GM19099 (cell line): ENCODE results near the gene PARD3.
A peak's percentile ranks its signal among the peaks of the same experiment; 100 is the strongest.

Experiments used
- POLR2A ChIP-seq: IDR thresholded peaks from 3 replicates; pipeline ENCODE4 v1.6.1; 2011; ENCODE audit warnings: low read depth; ENCODE audit not compliant: insufficient read length; ENCODE audit errors: extremely low read depth

PARD3 gene

DNA sequence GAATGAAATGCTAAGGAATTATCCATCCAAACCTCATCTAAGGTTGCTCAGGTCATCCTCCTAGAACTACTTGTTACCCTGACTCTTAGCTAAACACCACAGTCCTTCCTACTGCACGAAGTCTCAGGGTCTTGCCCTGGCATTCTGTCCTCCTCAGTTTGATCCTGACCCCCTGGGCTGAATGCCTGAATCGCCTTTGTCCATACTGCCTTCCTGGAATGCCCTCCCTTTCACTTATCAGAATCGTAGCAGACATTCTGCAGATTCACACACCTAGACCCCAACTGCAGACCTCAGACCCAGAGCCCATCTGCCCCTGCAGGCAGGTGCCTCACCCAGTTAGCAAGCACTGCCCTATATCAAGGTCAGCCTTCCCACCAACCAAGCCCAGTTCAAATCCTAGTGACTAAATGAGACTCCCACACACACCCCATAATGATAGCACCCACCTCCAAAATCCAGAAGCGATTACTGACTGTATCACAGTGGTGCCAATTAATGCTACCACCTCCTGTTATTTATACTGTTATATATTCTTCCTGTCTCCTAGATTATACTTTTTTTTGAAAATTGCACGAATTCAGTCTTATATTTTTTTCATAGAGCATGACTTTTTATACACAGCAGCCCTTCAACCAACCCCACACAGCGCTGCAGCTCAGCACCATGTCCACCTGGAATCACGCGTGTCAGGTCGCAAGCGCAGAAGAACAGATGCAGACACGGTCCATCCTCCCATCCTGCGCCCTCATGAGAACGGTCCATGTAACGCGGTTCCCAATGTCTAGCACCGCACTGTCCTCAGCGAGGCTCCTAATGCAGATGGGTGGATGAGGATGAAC, 3.7 kb downstream of the PARD3 start:
- TF ChIP-seq POLR2A = no peak

DNA sequence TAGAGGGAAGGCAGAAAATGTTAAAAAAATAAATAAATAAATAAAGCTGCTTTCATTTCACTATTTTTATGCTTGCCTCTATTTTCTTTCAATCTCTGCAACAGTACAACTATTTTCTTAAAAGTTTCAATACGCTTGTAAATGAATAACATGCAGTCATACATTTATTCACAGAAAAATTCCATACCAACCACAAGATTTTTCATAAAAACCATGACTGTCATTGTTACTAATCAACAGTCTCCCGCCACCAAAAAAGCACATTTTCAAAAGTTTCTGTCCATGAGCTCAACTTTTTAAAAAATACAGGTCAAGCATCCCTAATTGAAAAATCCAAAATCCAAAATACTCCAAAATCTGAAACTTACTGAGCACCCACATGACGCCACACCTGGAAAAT, 5.3 kb downstream of the PARD3 start:
- no peak for TF ChIP-seq POLR2A

DNA sequence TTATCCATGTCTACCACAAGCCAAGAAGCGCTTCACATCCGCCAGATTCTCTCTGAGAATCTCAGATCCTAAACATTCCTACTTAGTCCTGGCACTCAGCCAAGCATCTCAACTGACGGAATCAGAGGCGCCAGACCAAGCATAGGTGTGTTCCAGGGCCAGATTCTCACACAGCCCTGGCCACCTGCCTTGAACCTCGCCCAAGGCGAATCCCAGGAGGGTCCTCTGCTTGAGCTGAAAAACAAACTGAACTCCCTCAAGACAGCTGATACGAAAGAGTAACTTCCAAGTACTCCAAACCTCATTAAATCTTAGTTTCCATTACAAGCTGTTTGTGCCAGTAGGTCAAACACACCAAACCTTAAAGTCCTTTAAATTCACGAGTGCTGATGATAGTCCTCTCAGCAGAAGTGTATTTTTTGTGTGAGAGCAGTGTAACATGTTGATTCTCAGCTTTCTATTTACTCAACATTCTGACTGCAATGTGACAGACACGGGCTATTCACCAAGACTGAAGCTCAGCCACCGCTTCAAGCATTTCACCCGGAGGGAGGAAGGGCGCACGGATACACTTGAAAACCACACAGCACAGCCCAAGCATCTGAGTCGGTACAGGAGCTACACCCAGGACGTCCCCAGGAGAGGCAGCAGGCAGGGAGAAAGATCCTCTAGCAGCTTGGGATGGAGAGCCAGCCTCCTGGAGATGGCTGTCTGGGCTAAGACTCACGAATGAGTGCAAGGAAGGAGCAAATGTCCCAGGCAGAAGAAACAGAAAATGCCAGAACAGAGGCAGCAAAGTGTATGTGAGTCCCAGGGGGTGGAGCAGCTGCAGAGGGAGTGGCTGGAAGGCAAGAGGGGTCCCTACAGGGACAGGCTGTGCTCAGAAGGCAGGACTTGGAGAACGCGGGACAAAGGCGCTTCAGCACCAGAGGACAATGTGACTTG, 6.0 kb downstream of the PARD3 start:
- peak; percentile 51 for TF ChIP-seq POLR2A

DNA sequence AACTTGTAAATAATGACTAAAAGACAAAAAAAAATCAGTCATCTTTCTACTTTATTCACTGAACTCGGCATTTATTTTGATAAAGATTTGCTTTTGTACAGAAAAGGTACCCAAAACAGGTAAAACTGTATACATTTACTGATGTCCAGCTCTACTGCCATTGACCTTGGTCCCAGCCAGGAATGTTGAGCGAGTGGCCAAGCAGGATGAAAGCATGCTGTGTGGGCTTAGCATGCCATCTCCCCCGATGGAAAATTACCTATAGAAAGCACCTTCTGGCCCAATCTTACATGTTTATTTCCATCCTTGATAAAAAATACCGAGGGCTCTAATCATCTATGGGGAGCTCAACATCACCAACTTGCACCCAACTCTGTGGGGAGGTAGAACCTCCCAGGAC, 6.8 kb downstream of the PARD3 start:
- TF ChIP-seq POLR2A = no peak

DNA sequence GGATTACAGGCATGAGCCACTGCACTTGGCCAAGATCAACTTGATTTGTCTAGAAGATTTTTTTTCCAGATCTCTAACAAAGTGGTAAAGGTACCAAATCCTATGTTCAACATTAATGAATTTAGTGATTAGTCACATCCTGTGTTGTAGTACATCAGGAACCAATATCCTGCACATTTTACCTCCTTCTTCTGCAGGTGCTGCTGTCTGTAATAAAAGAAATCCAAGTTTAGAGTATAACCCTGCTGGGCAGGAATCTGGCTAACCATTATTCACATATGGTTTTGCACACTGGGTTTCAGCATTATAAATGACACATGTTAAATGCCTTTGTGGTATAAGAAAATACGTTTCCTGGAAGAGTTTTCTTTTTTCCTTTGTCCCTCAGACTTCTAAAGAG, 10.8 kb downstream of the PARD3 start:
- no peak for TF ChIP-seq POLR2A

DNA sequence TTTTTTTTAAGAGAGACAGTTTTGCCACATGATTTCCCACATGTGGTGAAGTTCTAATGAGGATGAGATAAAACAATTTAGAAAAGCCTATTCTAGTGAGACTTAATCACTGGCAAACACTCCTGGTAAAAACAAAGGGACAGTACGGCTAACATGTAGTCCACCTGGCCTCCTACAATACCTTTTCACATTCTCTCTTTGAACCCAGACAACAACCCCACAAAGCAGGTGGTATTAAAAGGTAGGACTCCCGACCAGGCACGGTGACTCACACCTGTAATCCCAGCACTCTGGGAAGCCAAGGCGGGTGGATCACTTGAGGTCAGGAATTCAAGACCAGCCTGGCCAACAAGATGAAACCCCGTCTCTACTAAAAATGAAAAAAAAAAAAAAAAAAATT, 12.4 kb downstream of the PARD3 start:
- no peak for TF ChIP-seq POLR2A

DNA sequence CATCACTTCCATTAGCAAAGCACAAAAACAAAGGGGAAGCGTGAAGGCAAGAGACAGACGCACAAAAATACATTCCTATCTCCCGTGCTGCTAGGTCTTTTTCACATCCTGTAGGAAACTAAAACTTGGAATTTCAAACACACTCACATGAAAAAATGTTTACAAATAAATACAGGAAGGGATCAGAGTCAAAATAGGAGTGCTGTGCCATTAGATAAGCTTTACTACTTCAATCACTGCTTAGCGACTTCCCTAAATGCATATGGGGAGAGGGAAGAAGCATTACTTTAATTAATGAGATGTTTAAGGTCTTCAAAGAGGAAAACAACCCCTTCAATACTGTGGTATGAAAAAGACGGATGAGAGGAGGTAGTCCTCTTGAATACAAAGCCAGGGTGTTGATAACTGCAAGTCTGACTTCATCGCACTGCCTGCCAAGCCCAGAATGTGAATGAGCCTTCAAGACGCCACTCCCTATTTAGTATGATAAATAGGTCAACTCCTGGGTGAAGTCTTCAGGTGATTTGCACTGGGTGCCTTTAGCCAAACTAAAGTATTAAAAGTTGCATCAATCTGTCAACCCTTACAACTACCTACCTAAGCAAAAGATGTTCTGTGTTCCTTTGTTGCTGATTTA, 13.9 kb downstream of the PARD3 start:
- no peak for TF ChIP-seq POLR2A

DNA sequence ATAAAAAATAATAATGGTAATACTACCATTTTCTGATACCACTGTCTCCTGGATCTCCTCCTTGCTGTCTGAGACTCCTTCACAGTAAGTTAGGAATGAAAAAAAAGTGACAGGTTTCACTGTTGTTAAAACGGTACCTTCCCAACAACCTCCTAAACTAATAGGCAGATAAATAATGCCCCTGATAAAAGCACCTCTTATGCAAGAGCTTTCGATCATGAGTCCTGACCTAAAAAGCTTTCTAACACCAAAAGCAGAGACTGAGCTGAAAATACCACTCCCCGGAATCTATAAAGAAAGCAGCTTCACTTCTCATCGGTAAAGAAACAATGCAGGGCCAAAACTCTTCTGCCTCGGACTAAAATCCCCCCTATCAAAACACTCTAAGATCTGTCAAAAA, 14.5 kb downstream of the PARD3 start:
- TF ChIP-seq POLR2A = no peak

DNA sequence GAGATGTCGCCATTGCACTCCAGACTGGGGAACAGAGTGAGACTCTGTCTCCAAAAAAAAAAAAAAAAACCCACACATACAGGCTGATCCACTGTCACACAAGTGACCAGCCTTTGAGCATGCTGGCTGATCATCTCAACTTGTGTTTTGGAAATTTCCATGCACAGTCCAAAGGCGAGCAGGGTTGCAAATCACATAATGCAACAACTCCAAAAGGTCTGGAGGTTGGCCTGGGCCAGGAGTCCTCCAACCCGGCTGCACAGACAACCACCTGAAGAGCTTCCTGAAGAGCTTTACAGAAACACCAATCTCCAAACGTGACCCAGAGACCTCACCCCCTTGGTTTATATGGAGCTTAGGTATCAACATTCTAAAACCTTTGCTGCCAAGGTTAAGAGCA, 16.4 kb downstream of the PARD3 start:
- no peak for TF ChIP-seq POLR2A

DNA sequence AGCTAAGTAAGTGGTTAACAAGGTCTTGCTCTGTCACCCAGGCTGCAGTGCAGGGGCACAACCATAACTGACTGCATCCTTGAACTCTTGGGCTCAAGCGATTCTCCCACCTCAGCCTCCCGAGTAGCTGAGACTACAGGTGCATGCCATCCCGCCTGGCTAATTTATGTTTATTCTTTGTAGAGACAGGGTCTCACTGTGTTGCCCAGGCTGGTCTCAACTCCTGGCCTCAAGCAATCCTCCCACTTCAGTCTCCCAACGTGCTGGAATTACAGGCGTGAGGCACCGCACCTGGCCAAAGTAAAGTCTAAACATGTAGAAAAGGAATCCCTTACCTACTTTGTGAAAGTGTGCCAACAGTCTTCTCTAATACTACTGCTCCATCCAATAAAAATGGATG, 17.9 kb downstream of the PARD3 start:
- TF ChIP-seq POLR2A = no peak

DNA sequence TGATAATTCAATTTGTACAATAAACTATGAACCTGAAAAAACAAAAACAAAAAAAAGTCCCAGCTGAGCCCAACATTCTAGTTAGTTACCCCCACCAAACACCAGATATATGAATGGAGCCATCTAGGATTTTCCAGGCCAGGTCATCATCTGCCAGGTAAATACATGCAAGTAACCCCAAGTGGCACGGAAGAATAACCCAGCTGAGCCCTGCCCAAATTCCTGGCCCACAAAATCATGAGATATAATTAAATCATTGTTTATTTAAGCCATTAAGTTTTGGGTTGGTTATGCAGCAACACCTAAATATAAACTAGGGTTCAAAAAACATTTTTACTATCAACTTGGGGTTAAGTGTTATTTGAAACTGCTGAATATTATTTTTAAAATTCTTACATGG, 19.0 kb downstream of the PARD3 start:
- no peak for TF ChIP-seq POLR2A

DNA sequence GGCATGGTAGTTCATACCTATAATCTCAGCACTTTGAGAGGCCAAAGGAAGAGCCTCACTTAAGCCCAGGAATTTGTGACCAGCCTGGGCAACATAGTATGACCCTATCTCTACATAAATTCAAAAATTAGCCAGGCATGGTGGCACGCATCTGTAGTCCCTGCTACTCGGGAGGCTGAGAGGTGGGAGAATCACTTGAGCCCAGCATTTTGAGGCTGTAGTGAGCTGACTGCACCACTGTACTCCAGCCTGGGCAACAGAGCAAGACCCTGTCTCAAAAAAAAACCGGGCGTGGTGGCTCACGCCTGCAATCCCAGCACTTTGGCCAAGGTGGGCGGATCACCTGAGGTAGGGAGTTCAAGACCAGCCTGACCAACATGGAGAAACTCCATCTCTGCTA, 19.8 kb downstream of the PARD3 start:
- TF ChIP-seq POLR2A = no peak

DNA sequence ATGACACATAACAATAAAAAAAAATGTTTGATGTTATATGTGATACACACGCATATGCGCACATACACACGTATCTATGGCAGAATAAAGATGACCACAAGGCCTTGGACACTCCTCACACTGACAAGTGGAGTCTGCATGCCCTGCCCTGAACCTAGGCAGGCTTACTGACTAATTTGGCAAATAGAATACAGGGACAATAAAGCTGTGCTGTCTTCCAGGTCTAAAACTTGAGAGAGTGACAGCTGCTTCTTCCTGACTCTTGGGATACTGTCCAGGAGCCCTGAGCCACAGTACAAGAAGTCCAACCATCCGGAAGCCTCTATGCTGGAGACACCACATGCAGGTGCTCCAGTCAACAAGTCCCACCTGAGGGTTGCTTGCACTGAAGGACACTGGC, 20.3 kb downstream of the PARD3 start:
- no peak for TF ChIP-seq POLR2A

DNA sequence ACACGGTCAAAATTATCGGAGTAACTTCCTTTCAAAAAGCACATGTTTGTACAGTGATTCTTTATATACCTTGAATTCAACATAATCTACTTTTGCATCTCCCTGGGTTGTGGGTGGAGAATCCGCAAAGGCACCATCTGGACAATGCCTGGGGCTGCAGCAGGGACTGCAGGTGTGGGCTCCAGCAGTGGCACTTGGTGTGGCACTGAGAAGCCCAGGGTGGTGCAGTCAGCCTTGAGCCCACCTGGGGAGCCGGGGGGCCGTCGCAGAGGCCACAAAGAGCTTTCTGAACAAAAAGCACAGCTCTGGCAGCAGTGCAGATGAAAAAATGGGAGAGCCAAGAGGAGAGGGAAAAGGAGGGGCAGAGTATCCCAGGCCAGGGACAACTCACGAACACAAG, 22.2 kb downstream of the PARD3 start:
- no peak for TF ChIP-seq POLR2A

DNA sequence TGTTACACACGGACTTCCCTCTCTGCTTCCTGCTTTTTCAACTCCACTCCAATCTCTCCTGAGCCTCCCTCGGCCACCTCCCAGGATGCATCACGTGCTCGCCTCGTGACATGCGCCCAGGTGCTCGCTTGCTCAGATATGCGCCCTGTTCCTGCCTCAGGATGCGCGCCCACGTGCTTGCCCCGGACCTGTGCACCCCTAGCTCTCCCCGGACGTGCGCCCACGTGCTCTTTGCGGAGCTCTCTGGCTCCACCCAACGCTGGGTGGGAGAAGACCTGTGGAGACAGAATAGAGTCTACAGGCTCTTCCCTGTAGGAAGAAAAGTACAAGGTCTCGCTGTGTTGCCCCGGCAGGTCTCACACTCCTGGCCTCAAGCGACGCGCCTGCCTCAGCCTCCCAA, 23.1 kb downstream of the PARD3 start:
- TF ChIP-seq POLR2A = no peak
